Measurements from ENCODE around the gene R3HDM2. TPM values are rescaled to one million over a fixed set of nuclear protein-coding genes. Genes with fewer than 3 reads are reported as not detected.

The R3HDM2 gene
- total RNA-seq, 2 experiments from 2014 or later, result 42.2 to 51.4 TPM

DNA sequence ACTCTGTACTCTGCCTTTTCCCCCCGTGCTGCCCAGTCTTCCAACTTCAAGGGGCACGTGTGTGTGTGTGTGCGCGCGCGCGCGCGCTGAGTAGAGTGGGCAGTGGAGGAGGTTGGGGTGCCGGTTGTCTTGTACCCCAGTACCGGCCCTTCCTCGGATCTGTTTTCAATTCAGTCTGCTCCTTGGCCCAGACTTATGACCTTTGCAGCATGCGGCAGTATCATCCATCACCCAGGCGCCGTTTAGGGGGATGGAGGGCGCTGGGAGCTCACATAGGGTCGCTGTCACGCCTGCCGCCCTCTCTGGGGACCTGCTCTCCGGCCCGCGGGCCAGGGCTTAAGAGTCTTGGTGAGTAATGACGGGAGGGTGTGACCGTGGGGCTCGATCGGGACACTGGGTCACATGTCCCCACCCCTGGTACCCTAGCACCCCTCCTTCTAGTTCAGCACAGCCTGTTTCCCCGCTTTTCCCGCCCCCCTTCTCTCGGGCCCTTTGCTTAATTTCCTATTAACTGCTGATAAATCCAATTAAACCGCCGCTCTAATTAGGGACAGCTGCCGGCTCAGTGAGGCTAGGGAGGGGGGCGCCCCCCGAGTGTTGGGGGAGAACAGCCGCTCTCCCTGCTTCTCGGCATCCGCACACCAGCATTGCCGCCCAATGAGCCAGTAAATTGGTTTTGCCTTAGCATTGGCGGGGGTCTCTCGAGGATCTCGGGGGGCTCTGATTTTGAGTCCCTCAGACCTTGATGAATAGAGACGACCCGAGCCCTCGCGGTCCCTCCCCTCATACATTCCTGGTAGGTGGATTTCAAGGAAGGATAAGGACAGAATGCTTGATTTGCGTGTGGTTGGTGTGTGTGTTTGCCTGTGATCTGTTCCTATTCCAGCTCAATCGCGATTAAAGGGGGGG lies 189.2 kb downstream of the R3HDM2 start:
- CTCF ChIA-PET, result interaction anchor here (1.0 to 15.0 kb wide), 23 partner anchors 10 to 235 kb away, joined by 3 to 447 read pairs (median 6); partner anchors contain the start of genes LRP1, NXPH4, SHMT2 and STAT6
- DNase-seq, result no peak
- Mint-ChIP-seq H3K9me3 (no peaks in the 10 kb centered on the region), H3K27ac (no peak overlapping the region), H3K4me1 (ENCODE audit: low read depth) (peaks cover 50% of the 10 kb centered on the region), H3K4me3 (peak overlapping the region; percentile 10), H3K27me3 (peaks cover 39% of the 10 kb centered on the region), H3K36me3 (no peaks in the 10 kb centered on the region)
- intact Hi-C loops (cut with micrococcal nuclease), result loop anchor here (5.0 kb wide), 1 partner anchor 129 kb away; the partner anchor contains the start of gene STAT6
- POLR2A ChIA-PET, result interaction anchor here (0.9 to 2.0 kb wide), 4 partner anchors 12 to 18 kb away, joined by 4 to 11 read pairs (median 6); partner anchors contain the start of gene SHMT2

DNA sequence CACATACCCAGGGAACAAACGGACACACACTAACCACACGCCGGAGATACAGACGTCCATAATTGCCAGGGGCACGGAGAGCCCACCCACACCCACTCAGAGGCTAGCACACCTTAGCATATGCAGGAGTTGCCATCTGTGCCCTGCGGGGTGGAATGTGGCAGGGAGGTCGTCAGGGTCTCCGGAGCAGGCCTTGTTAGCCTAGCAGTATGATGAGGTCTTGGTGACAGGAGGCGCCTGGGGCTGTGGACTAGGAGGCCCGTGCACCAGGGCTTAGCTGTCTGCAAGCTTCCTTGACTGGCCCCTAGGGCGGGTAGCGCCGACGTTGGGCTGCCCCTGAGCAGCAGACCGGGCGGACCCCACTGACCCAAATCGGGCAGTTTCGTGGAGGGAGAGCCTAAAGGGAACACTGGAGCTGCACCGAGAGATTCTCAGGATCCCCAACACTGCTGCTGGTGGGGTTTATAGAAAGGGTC lies 189.9 kb downstream of the R3HDM2 start:
- POLR2A ChIA-PET, result interaction anchor here (0.6 to 3.9 kb wide), 5 partner anchors 11 to 27 kb away, joined by 5 to 38 read pairs (median 8); partner anchors contain the start of gene SHMT2
- no peak for DNase-seq
- CTCF ChIA-PET, result interaction anchor here (0.7 to 15.0 kb wide), 11 partner anchors 13 to 236 kb away, joined by 3 to 447 read pairs (median 4); partner anchors contain the start of genes GLI1, LRP1, NXPH4 and SHMT2
- Mint-ChIP-seq H3K27ac (peak overlapping the region; percentile 75), H3K4me3 (peak overlapping the region; percentile 82), H3K36me3 (no peaks in the 10 kb centered on the region), H3K9me3 (no peaks in the 10 kb centered on the region), H3K27me3 (peaks cover 39% of the 10 kb centered on the region), H3K4me1 (ENCODE audit: low read depth) (peaks cover 53% of the 10 kb centered on the region)
- intact Hi-C loops (cut with micrococcal nuclease), result loop anchor here (5.0 kb wide), 1 partner anchor 129 kb away; the partner anchor contains the start of gene STAT6

DNA sequence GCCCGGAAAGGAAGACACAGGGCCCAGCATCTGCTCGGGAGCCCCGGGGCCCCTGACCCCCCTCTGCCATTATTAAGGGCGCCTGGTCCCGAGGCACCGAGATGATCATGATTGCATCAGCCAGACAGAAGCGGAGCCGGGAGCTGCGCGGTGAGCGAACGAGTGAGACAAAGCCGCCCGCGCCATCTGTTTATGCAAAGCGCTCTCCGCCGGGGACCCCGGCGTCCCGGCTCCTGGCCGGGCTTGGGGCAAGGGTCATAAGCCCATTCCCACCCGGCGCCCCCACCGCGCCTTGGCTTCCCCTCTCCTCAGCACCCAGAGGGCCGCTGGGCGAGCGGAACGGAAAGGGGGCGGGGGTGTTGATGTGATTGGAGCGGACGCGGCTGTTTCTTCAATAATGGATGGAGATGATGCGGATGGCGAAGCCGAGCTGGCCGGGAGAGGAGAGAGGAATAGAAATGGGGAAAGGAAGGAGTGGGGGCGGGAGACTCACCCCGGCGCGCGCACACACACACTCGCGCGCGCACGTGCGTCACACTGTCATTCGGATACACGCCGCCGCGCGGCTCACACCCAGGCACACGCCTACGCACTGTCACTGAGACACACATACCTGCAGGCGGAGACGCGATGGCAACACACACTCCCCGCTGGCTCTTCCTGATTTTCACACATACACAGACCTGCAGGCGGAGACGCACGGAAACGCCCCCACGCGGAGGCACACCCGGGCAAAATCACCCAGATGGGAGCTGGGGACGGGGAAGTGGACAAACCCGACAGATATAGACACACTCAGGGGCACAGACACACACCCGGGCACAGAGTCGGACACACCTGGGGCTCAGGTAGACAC lies 190.5 kb downstream of the R3HDM2 start:
- Mint-ChIP-seq H3K9me3 (no peaks in the 10 kb centered on the region), H3K36me3 (peaks cover 2% of the 10 kb centered on the region), H3K4me1 (ENCODE audit: low read depth) (peaks cover 55% of the 10 kb centered on the region), H3K4me3 (peak overlapping the region; percentile 82), H3K27me3 (peaks cover 39% of the 10 kb centered on the region), H3K27ac (peak overlapping the region; percentile 75)
- CTCF ChIA-PET, result interaction anchor here (0.7 to 15.0 kb wide), 17 partner anchors 13 to 222 kb away, joined by 3 to 447 read pairs (median 4); partner anchors contain the start of genes GLI1, LRP1, NXPH4 and SHMT2
- intact Hi-C loops (cut with micrococcal nuclease), result loop anchor here (5.0 kb wide), 1 partner anchor 128 kb away; the partner anchor contains the start of gene STAT6
- peak; percentile 83 for DNase-seq
- POLR2A ChIA-PET, result interaction anchor here (0.6 to 3.9 kb wide), 8 partner anchors 10 to 130 kb away, joined by 3 to 38 read pairs (median 6); partner anchors contain the start of genes SHMT2 and STAT6

- peak overlapping the region; percentile 54 for H3K27ac Mint-ChIP-seq
- peak overlapping the region; percentile 82 for H3K4me3 Mint-ChIP-seq
- H3K36me3 Mint-ChIP-seq, result peaks cover 5% of the 10 kb centered on the region
- peaks cover 39% of the 10 kb centered on the region for H3K27me3 Mint-ChIP-seq
- CTCF ChIA-PET, result interaction anchor here (0.6 to 15.0 kb wide), 28 partner anchors 8 to 371 kb away, joined by 3 to 447 read pairs (median 4); partner anchors contain the start of genes GLI1, NXPH4, SHMT2 and STAC3
- DNase-seq, result no peak
- intact Hi-C loops (cut with micrococcal nuclease), result loop anchor here (1.0 to 5.0 kb wide), 5 partner anchors 10 to 283 kb away; partner anchors contain the start of genes DDIT3, MBD6, SHMT2 and STAT6
- no peaks in the 10 kb centered on the region for H3K9me3 Mint-ChIP-seq
- H3K4me1 Mint-ChIP-seq (ENCODE audit: low read depth), result peaks cover 57% of the 10 kb centered on the region
- POLR2A ChIA-PET, result interaction anchor here (0.6 to 3.9 kb wide), 6 partner anchors 9 to 484 kb away, joined by 3 to 38 read pairs (median 8); partner anchors contain the start of genes SHMT2 and STAT6
Observed at GRCh38 chr12:57239587-57240065, 191.2 kb downstream of the R3HDM2 start.

- no peak overlapping the region for H3K27ac Mint-ChIP-seq
- peak overlapping the region; percentile 82 for H3K4me3 Mint-ChIP-seq
- H3K27me3 Mint-ChIP-seq, result peaks cover 39% of the 10 kb centered on the region
- ChIA-PET POLR2A (interaction anchor here (0.6 to 3.9 kb wide), 5 partner anchors 9 to 483 kb away, joined by 3 to 38 read pairs (median 9); partner anchors contain the start of genes SHMT2 and STAT6), CTCF (interaction anchor here (0.6 to 15.0 kb wide), 25 partner anchors 9 to 370 kb away, joined by 3 to 447 read pairs (median 4); partner anchors contain the start of genes GLI1, NXPH4, SHMT2 and STAC3)
- H3K4me1 Mint-ChIP-seq (ENCODE audit: low read depth), result peaks cover 60% of the 10 kb centered on the region
- peaks cover 11% of the 10 kb centered on the region for H3K36me3 Mint-ChIP-seq
- H3K9me3 Mint-ChIP-seq, result no peaks in the 10 kb centered on the region
- DNase-seq, result peak; percentile 93
- intact Hi-C loops (cut with micrococcal nuclease), result loop anchor here (1.0 to 5.0 kb wide), 4 partner anchors 10 to 283 kb away; partner anchors contain the start of genes DDIT3, MBD6 and SHMT2
Observed at GRCh38 chr12:57238854-57239554, 191.8 kb downstream of the R3HDM2 start.

DNA sequence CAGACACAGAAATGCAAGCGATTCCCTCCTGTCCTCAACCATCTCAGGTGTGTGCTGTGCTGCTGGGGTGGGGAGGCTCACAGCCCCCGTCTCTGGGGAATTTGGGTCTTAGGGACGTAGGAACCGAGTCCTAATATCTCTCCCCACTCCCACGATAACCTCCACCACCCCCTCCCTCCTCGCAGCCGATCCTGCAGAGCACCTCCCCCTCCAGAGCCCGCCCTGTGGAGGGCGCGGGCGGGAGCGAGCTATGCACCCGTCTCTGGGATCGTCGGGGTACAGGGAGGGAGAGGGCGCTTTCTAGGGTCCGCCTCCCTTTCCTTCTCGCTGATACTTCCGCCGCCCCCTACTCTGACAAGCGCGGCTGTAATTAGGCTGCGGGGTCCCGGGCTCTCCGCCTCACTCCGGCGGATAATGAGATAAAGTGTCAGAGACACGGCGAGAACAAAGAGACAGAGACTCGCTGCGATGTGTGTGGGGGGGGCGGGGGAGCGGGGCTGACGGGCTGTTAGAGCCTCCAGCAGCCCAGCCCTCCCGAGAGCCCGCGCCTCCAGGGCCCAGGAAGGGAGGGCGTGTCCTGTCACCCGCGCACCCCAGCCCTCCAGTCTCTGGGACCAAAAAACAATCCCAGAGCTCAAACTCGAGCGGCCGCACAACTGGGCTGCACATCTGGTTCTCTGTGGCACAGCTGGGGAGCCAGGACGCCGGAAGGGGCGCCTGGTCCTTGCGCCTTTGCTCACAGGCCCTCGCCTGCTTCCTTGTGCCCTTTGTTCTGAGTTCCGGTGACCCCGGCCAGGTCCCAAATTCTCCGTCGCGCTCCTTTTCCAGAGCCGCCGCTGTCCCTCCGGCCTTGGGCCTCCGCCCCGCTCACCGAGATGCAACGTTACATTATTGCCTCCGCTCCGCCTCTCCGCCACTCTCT lies 192.7 kb downstream of the R3HDM2 start:
- intact Hi-C loops (cut with micrococcal nuclease), result loop anchor here (2.0 to 5.0 kb wide), 2 partner anchors 13 to 284 kb away; partner anchors contain the start of genes DDIT3 and MBD6
- POLR2A ChIA-PET, result interaction anchor here (1.5 to 3.9 kb wide), 4 partner anchors 8 to 126 kb away, joined by 3 to 38 read pairs (median 12); partner anchors contain the start of genes SHMT2 and STAT6
- Mint-ChIP-seq H3K4me3 (peak overlapping the region; percentile 82), H3K27me3 (peaks cover 39% of the 10 kb centered on the region), H3K4me1 (ENCODE audit: low read depth) (peaks cover 56% of the 10 kb centered on the region), H3K9me3 (no peaks in the 10 kb centered on the region), H3K27ac (no peak overlapping the region), H3K36me3 (peaks cover 19% of the 10 kb centered on the region)
- CTCF ChIA-PET, result interaction anchor here (0.6 to 15.0 kb wide), 16 partner anchors 10 to 237 kb away, joined by 3 to 447 read pairs (median 4); partner anchors contain the start of genes GLI1, NXPH4, SHMT2 and STAC3
- DNase-seq, result peak; percentile 55

DNA sequence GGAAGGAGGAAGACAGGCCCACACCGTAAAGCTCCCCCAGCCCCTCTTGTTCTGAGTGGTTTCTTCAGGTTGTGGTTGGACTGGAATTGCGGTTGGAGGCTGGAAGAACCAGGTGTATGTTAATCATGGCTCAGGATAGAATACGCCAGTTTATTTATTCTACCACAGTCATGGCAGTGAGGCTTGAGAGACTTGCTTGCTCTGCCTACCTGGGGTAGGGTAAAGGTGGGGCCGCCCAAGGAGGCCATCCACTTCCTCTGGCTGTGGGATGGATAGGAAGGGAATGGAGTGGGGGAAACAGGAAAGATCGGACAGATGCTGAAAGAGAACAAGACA lies 193.3 kb downstream of the R3HDM2 start:
- ChIA-PET CTCF (interaction anchor here (2.3 to 15.0 kb wide), 3 partner anchors 10 to 22 kb away, joined by 8 to 447 read pairs (median 447); partner anchors contain the start of genes NXPH4, SHMT2 and STAC3), POLR2A (interaction anchor here (1.5 to 3.9 kb wide), 2 partner anchors 7 to 11 kb away, joined by 3 to 38 read pairs; partner anchors contain the start of gene SHMT2)
- no peak for DNase-seq
- H3K9me3 Mint-ChIP-seq, result no peaks in the 10 kb centered on the region
- H3K27me3 Mint-ChIP-seq, result peaks cover 35% of the 10 kb centered on the region
- H3K4me3 Mint-ChIP-seq, result peak overlapping the region; percentile 46
- intact Hi-C loops (cut with micrococcal nuclease), result loop anchor here (5.0 kb wide), 1 partner anchor 285 kb away; the partner anchor contains the start of genes DDIT3 and MBD6
- H3K36me3 Mint-ChIP-seq, result peaks cover 26% of the 10 kb centered on the region
- H3K4me1 Mint-ChIP-seq (ENCODE audit: low read depth), result peaks cover 57% of the 10 kb centered on the region
- no peak overlapping the region for H3K27ac Mint-ChIP-seq

GRCh38 chr12:57236925-57237595 lies 193.8 kb downstream of the R3HDM2 start:
- peaks cover 57% of the 10 kb centered on the region for H3K4me1 Mint-ChIP-seq (ENCODE audit: low read depth)
- no peak overlapping the region for H3K4me3 Mint-ChIP-seq
- H3K36me3 Mint-ChIP-seq, result peaks cover 31% of the 10 kb centered on the region
- no peak overlapping the region for H3K27ac Mint-ChIP-seq
- intact Hi-C loops (cut with micrococcal nuclease), result loop anchor here (5.0 kb wide), 1 partner anchor 285 kb away; the partner anchor contains the start of genes DDIT3 and MBD6
- ChIA-PET CTCF (interaction anchor here (9.5 to 15.0 kb wide), 2 partner anchors 10 to 22 kb away, joined by 447 read pairs; partner anchors contain the start of genes NXPH4 and SHMT2), POLR2A (interaction anchor here (1.5 to 3.9 kb wide), 2 partner anchors 7 to 11 kb away, joined by 3 to 38 read pairs; partner anchors contain the start of gene SHMT2)
- no peak for DNase-seq
- no peaks in the 10 kb centered on the region for H3K9me3 Mint-ChIP-seq
- peaks cover 33% of the 10 kb centered on the region for H3K27me3 Mint-ChIP-seq
